HG02763 (cell line): Measurements from ENCODE around the gene VSNL1.
"Not testable (repeated sequence)": the region's sequence is repeated elsewhere in the genome, so short reads cannot be mapped to it uniquely, and the experiment has no call there.

Source experiments
- ATAC-seq: cut with Tn5 transposase; IDR thresholded peaks from one replicate; pipeline ENCODE4 v1.9.1; 2021; ENCODE audit warnings: mild to moderate bottlenecking, moderate library complexity; ENCODE audit not compliant: unreplicated experiment

Gene VSNL1

DNA sequence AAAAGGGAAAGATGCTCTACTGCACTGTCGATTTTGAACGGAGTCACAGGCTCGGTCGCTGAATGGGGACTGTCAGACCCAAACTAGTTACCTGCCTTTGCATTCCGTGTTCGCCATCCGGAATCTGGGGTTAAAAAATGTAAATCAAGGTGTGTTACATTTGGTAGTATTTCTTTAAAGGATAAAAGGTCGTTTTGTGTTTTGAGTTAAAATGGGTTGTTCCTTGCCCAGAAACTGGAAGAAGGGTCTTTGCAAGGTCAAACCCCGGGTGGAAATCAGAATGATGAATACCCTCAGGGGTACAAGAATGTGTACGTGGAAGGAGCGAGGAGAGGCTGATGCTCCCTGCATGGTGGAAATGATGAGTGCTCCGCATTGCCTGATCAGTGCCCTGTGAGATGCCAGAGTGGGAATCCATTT is 1.0 kb downstream of the VSNL1 start:
- ATAC-seq: no peak

DNA sequence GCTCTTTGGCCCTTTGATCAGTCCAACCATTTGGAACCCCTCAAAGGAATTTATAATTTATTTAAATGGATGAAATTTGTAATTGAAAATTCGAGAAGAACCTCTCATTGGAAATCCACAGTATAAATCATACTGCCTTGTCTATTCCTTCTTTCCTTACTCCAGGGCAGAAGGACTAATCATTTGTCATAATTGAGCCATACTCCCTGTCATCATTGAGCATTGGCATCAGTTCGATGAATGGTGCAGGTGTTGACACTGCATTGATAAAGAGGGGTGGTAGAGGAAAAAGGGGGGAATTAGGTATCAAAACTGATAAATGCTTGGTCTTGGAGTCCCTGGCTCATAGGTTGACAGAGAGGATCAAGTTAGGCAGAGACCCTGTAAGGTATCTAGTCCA is 2.0 kb downstream of the VSNL1 start:
- no peak for ATAC-seq

DNA sequence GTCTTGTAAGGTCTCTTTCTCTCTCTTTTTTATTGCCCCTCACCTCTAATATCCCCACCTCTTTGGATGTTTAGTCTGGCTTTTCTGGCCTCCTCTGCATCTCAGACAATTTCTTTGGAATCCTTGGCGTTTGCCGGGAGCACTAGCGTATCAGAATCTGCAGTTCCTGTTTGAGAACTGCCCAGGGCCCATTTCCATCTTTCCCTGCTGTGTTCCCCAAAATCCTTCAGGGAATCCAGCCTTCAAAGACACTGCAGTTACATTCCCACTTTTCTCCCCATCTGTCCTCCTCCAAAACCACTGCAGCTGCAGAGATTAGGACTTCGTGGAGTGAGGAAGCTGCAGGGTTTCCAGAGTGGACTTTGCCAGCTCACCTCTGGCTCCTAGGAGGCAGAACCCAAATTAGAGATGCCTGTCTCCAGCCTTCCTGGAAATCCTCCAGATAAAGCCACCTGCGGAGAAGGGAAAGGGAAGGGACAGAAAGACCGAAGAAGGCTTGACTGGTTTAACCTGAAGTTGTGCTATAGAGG is 2.7 kb downstream of the VSNL1 start:
- ATAC-seq: no peak

GRCh38 chr2:17543848-17544247 is 3.4 kb downstream of the VSNL1 start:
- ATAC-seq: no peak

GRCh38 chr2:17544256-17544655 is 3.8 kb downstream of the VSNL1 start:
- ATAC-seq: no peak

- no peak for ATAC-seq
These were observed 5.5 kb downstream of the VSNL1 start for GRCh38 chr2:17545680-17546613.

- ATAC-seq: no peak
These were observed 6.7 kb downstream of the VSNL1 start for GRCh38 chr2:17547237-17547636.

DNA sequence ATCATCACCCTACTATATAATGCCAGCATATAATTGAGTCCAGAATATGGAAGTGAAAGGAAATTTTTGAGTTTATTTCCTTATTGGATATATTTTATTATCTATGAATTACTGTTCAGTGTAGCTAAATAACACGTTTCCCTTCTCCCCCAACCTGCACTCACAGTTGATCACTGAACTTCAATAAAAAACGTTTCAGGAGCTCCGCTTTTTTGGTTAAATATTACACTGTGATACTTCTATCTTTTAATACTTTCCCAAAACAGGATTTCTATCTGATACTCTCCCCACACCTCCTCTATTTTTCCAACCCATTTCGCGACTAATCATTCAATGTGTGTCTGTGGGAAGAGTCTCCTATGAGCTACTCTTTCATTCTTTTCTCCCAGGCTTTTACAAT is 7.2 kb downstream of the VSNL1 start:
- no peak for ATAC-seq

DNA sequence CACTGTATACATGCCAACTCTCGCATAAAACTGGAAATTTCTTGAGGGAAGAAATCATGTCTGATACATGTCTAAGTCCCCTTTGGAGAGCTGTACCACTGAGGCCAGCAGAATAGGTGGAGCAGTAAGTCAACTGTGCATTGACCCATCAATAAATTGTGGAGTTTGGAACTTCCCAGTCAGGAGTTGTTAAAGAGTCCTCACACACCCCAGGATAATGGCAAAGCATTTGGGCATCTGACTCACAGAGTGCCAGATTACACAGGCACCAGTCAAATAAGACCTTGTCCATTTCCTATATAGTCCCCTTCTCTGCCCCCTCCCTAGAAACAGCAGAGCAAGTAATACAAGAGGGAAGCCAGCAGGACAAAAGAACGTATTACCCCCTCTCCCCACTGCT is 10.4 kb downstream of the VSNL1 start:
- ATAC-seq: no peak

GRCh38 chr2:17555150-17555549 is 14.7 kb downstream of the VSNL1 start:
- no peak for ATAC-seq

DNA sequence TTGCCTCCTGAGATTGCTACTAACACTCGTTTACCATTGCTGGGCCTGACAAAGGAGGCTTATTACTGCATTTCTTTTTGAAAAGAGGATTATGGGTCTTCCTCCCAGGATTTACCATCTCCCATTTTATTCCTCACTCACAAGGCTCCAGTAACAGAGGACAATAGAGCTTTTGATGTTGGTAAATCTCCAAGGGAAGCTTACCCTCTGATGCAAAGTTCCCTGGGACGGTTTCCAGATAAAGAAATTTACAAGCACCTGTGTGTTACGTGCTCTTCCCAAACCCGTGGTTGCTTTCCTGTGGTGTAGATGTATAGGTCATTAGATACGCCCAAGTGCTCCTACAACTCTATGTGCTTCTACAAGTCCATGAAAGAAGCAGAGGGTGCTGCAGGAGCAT is 17.1 kb downstream of the VSNL1 start:
- no peak for ATAC-seq

GRCh38 chr2:17558053-17558452 is 17.6 kb downstream of the VSNL1 start:
- no peak for ATAC-seq

DNA sequence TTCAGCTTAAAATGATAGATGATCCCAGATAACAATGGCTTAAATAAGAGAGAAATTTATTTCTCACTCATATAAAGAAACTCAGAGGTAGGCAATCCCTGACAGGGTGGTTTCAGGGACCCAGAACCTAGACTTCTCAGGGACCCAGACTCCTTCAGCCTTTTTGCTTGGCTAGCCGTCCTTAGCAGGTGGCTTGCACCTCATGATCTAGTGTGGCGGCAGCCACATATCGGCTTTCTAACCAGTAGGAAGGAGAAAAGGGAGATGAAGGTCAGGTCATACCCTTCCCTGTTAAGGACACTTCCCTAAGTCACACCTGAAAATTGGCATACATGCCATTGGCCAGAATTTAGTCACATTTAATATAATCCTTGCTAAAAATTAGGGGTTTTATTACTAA is 18.4 kb downstream of the VSNL1 start:
- ATAC-seq: no peak

- ATAC-seq: not testable (repeated sequence)
These were observed 25.2 kb downstream of the VSNL1 start for GRCh38 chr2:17565726-17566125.

- no peak for ATAC-seq
These were observed 31.2 kb downstream of the VSNL1 start for GRCh38 chr2:17571681-17572080.

GRCh38 chr2:17573085-17573803 is 32.7 kb downstream of the VSNL1 start:
- no peak for ATAC-seq

DNA sequence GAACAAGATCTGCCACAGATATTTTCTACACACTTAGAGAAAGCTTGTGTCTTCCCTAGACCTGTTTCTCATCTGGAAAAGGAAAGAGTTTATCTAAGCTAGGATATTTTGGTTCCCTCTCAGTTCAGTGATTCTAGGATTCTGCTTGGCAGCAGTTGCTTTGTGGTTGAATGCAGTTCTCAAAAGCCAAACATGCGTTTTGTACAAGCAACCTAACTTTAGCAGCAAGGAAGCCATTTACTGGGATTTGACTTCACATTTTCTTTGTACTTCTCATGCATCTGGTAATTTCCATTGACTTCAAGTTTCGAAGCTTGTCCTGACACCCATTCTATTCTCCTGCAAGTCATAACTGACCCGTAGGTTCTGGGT is 33.3 kb downstream of the VSNL1 start:
- ATAC-seq: no peak

DNA sequence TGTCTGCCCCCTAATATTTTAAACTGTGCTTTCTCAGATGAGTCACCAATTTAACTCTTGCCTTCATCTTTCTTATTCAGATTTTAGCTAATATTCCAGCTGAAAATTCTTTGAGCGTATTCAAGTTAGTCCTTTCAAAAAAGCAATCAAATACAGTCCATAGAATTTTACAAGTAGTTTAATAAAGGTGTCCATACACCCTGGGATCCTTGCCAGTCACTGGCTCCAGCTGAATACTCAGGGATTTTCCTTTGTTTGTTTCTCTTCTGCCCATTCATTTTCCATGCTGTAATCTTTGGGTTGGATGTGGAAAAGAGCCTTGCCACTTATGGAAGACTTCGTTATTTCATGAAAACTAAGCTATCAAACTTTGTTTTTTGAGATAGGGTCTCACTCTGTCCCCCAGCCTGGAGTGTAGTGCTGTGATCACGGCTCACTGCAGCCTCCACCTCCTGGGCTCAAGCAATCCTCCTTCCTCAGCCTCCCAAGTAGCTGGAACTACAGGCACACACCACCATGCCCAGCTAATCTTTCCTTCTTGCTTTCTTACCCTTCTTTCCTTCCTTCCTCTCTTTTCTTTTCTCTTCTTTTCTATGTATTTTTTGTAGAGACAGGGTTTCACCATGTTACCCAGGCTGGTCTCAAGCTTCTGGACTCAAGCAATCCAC is 34.0 kb downstream of the VSNL1 start:
- no peak for ATAC-seq

- ATAC-seq: no peak
These were observed 36.3 kb downstream of the VSNL1 start for GRCh38 chr2:17576802-17577201.

- no peak for ATAC-seq
These were observed 38.0 kb downstream of the VSNL1 start for GRCh38 chr2:17578466-17578928.

GRCh38 chr2:17579605-17580318 is 39.3 kb downstream of the VSNL1 start:
- ATAC-seq: no peak
